ENCODE results near the gene MED28.
"Not testable (repeated sequence)": the region's sequence is repeated elsewhere in the genome, so short reads cannot be mapped to it uniquely, and the experiment has no call there.

The MED28 gene, protein sequence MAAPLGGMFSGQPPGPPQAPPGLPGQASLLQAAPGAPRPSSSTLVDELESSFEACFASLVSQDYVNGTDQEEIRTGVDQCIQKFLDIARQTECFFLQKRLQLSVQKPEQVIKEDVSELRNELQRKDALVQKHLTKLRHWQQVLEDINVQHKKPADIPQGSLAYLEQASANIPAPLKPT

DNA sequence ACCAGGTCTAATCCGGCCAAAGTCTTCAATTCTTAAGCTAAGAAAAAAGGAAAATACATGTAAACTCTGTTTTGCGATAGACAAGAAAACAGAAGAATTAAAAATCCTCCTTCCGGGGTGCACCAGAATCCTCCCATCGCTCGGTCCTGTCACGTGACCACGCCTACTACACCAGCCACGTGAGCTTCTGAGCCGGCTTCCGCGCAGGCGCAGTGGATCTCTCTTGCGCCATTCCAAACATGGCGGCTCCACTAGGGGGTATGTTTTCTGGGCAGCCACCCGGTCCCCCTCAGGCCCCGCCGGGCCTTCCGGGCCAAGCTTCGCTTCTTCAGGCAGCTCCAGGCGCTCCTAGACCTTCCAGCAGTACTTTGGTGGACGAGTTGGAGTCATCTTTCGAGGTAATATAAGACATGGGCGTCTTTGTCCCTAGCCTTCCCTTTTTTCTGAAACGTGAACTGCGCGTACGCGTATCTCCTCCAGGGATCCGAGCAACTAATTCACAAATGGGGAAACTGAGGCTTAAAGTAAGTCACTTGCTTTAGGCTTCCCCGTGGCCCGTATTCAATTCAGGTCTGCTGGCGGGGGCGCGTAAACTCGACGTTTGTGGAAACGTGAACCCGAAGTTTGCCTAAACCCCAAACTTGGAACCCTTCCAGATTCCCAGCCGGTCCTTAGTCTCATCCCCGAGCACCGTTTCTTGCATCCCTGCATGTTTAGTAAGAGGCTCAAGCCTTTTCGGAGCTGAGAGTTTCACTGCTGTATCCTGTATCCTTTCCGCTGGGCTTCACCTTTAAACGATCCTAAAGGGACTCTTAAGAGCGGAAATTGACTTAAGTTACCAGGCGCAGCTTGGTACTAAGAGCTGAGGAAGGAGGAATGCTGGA, at the start of gene MED28:
Gene MED28 (plus strand): TSS at position 226 of the 884 bp plus-strand sequence. CDS start 14 bp downstream, at position 240.
- DNase-seq (ENCODE audit: low read depth in 2 of 2), result peak; percentile 91 to 92

DNA sequence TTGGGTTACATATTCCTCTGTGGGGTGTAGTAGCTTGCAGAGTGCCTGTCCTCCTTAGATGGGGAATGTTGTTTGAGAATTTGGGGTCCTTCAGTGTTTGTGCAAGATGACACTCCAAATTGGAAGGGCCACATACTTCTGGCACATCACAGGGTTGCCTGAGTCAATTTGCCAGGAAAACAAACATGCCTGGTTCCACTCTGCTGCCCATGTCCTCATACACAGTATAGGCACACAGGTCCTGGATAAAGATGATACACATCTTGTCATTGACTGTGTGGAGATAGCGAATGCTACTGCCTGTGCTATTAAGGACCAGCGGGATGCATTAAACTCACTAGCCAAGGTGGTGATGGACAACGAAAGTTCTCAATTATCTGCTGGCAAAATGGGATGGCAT, 48.6 kb upstream of the MED28 start:
- DNase-seq (ENCODE audit: low read depth in 2 of 2), result no peak

DNA sequence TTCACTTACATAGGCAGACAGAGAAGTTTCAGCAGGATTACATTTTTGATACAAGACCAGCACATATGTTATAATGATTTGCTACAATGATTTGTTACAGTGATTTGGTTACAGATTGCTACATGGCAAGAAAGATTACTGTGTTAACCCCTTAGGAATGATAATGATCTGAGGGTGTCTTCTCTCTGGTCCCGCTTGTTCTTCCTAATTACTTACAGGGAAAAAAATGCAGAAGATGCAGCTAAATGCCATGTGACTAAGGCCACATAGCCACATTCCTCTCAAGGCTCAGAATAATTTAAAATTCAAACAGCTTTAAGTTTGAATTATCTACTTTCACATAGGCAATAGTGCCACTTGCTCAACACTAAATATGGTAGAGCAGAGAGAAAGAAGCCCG, 47.2 kb upstream of the MED28 start:
- no peak for DNase-seq (ENCODE audit: low read depth in 2 of 2)

DNA sequence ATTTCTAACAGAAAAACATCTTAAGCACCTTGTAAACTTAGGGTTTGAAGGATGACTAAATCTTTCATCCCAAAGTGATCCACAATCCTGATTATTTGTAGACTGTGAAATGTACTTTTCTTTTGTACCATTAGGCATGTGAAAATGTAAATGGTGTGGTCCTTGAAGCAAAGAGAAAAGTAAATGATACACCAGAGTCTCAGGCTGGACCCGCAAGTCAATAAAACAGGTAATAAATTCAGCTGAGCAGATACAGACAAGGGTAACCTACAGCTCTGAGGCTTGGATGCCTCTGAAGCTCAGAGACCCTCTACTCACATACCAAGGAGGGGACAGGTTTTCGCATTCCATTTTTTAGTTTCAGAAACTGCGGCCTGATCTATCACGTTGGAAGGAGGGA, 40.2 kb upstream of the MED28 start:
- DNase-seq (ENCODE audit: low read depth in 2 of 2), result no peak

DNA sequence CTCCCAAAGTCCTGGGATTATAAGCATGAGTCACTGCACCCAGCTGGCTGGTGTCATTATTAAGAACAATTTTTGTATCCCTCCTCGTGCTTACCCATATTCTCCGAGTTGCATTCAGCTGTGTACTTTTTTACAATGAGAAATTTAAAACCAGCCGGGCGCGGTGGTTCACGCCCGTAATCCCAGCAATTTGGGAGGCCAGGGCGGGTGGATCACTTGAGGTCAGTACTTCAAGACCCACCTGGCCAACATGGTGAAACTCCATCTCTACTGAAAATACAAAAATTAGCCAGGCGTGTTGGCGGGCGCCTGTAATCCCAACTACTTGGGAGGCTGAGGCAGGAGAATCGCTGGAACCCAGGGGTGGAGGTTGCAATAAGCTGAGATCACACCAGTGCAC, 39.3 kb upstream of the MED28 start:
- not testable (repeated sequence) for DNase-seq (ENCODE audit: low read depth in 2 of 2)

DNA sequence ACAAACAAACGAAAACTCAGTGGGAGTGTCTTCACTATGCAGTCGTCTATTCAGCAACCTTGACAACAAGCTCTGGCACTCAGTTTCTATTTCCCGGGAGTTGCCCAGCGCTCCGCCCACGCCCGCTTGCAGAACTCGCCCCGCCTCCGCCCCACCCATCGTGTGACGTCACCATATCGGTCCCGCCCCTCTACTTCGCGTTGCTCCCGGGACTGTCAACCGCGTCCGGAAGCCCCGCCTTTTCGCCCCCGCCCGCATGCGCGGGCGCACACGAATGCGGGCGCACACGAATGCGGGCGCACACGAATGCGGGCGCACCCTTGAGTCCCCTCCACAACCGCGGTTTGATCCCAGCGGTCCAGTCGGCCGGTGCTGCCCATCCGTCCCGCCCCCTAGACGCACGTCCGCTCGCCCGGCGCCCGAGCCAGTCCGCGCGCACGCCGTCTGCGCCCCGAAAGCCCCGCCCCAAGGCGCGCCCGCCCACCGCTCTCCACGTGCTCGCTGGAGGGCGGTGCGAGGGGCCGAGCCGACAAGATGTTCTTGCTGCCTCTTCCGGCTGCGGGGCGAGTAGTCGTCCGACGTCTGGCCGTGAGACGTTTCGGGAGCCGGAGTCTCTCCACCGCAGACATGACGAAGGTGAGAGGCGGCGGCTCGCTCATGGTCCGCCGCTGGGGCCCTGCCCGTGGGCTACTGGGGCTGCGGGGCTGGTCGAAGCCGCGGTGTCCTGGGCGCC, 37.3 kb upstream of the MED28 start, which contains the start of gene LAP3:
Gene LAP3 (plus strand): TSS at position 267 of the 733 bp plus-strand sequence. CDS start 268 bp downstream, at position 535.
- peak; percentile 94 to 99 for DNase-seq (ENCODE audit: low read depth in 2 of 2)

DNA sequence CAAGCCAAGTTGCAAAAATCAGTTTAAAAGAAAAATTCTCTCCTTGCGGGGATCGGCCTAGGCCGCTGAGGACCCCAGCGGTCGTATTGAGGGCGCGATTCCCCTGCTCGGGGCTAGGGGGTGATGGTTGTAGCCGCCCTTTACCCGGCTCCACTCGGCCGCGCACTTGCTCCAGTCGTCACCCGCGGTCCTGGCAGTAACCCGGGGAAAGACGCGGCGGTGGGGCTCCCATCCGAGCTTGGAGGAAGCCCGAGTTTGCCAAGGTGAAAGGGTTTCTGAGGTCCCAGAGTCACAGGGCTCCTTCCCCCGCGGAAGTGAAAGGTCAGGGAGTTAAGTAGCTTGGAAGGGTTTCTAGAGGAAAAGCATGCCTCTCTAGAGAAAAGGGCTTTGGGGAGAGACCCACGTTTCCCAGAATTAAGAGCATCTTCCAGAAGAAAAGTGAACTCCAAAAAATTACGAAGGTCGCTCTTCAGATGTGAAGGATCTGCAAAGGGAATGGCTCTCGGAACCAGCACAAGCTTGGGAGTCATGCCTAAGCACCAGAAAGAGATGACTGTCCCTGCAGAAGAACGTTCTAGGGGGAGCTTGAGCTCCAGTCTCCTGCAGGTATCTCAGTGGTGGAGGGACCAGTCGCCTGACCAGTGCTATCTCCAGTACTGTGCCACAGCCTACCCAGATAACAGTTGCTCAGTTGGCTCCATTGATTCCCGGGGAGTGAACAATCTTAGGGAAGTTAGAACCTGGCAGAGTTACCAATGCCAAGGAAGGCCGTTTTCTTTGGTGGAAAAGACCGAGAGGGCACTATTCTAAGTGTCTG, 36.6 kb upstream of the MED28 start:
- peak; percentile 11 to 35 for DNase-seq (ENCODE audit: low read depth in 2 of 2)

DNA sequence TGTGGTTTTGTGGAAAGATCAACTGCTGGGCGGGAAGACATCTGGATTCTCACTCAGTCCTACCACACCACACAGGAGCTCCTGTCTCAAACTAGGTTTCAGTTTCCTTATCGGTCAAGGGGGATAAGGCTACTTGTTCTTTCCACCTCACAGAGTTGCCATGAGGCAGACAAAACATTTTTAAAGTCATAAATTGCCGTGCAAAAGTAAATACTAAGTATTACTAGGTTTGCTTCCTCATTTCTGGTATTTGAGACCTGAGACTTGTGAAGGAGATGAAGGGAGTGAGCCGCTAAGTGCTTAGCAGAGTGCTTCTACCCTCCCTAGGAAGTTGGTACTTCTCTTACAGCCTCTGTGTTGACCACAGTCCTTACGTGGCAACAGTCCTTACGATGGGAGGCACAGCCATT, 36.0 kb upstream of the MED28 start:
- no peak for DNase-seq (ENCODE audit: low read depth in 2 of 2)

DNA sequence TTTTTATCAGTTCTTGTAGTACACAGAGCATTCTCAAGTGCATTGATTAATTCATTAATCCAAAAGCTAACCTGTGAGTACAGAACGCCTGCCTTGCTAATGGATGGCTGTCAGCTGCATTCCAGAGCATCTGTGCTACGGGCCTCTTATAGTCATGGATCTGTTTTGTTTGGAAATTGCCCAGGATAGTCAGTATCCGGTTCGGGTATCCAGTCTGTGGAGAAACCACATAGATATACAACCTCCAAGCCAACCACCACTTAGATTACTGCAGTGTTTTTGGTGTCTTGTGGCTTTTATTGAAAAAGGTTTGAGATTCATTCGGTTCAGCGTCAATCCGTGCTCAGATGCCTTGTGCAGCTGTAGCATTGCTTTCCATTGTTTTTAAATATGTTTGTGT, 33.5 kb upstream of the MED28 start:
- no peak for DNase-seq (ENCODE audit: low read depth in 2 of 2)

DNA sequence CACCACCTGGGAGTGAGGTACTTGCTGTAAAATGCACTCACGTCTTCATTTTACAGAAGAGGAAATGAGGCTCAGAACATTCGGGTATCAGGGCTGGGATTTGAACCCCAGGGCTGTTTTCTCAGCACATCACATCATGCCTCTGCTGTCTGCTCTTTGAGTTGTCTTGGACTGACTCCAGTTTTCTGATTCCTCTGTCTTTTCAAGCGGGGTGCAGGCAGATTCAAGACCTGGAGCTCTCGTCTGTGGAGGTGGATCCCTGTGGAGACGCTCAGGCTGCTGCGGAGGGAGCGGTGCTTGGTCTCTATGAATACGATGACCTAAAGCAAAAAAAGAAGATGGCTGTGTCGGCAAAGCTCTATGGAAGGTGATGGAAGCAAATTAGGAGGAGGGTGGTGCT, 31.2 kb upstream of the MED28 start:
- no peak for DNase-seq (ENCODE audit: low read depth in 2 of 2)

DNA sequence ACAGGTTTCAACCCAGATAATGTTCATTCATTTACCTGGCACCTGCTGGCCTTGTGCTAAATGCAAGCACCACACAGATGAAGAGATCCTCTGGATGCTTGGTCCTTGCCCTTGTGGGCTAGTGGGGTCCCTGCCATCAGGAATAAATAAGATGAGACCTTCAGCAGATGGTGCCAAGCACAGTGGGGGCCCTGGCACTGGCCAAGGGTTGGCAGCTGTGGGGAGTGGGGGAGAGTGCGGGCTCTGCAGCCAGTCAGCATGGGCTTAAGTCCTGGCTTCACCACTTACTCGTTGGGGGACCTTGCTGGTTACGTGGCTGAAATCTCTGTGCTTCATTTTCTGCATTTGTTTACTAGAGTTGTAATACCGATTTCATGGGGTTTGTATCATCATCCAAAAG, 30.5 kb upstream of the MED28 start:
- no peak for DNase-seq (ENCODE audit: low read depth in 2 of 2)

DNA sequence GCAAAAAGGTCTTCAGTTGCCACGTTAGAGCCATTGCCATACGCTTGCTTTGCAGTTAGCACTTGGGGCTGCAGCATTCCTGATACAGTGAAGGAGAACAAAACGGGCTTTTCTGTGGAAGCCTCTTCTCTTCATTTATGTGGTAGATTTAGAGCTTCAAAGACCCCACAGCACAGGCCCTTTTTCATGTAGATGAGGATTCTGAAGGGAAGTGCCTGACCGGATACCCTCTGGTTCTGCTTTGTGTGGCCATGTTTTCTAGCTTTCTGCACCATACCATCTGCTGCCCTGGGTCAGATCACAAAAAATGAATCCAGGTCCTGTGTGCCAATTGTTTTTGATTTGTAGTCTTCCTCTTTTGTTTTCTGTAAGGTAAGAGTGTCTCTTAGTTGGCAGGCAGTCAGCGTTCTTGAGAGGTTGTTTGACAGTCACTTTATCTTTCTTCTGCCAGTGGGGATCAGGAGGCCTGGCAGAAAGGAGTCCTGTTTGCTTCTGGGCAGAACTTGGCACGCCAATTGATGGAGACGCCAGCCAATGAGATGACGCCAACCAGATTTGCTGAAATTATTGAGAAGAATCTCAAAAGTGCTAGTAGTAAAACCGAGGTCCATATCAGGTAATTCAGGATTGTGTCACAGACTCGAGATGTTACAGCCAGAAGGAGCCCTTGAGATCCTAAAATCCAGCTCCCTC, 29.8 kb upstream of the MED28 start:
- DNase-seq (ENCODE audit: low read depth in 2 of 2), result no peak

DNA sequence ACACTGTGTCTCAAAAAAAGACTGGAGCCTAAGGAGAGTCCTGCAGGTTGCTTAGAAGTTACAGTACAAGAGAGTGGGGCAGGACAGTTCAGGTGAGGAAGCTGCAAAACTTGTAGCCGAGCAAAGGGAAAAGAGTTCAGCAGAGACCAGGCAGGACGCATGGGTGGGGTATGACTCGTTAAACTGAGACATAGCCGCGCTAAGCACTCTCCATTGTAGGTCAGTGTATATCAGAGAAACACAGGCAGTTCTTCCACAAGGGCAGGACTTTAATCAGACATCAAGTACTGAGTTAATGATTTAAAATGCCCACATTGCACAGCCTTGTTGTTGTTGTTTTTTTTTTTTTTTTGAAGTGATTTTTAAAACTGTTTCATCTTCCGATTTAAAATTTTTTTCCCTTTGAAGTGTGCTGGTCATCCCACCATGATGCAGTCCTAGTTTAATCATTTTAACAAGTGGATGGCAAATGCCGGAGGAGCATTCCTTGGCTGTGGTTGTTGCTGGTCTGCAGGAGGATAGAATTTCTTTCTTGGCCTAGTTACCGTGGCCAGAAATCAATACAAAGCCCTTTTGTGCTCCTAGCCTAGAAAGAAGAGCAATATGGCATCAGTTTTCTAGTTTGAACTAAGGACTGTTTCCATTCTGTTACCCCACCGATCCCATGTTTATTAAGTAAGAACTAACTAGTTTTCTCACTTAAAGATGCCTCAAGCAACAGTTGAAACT, 27.2 kb upstream of the MED28 start:
- DNase-seq (ENCODE audit: low read depth in 2 of 2), result no peak

DNA sequence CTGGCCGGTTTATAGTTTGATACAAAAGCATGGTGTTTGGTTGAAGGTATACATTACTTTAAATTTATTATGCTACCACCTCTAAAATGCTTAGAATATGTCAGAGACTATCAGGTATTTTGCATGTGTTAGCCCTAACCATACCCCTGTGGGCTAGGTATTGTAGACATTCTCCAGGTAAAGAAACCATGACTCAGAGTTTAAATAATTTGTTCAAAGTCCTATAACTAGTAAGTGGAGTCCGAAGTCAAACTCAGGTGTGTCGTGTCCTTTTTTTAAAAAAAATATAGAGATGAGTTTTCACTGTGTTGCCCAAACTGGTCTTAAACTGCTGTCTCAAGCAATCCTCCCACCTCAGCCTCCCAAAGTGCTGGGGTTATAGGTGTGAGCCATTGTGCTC, 25.1 kb upstream of the MED28 start:
- DNase-seq (ENCODE audit: low read depth in 2 of 2), result no peak

DNA sequence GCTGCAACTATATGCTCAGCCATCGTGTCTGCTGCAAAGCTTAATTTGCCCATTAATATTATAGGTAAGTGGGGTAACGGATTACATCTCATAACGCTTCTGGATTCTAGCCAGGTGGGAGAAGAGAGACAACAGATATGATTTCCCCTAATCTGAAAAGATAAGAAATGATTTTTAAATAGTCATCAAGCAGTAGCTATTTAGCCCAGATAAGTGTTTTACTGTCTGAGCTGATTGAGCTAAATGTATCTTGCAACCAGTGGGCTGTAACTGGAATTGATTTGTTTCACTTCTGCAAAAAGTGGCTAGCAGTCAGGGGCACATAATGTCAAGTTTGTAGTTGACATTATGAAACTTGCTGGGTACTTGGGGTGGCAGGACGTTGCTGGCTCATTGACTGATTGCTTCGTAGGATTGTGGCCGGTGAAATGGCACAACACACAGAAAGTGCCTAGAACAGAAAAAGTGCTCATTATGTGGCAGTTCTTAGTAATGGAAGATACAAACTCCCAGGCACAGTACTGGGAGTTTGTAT, 18.9 kb upstream of the MED28 start:
- no peak for DNase-seq (ENCODE audit: low read depth in 2 of 2)

DNA sequence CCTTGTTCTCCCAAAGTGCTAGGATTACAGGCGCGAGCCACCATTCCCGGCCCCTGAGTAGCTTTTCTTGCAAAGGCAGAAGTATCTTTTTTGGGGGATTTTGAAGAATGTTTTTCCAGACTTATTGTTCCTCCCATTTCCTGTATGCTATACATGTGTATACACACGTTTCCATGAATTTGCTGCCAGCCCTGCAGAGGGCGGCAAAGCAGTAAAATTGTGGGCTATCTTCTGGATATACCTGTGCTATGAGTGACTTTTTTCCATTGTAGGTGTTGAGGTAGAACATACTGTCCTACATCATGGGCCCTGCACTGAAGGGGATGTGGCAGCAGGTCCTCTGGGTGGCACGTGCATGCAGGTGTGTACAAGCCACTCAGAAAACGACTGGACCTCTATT, 16.9 kb upstream of the MED28 start:
- DNase-seq (ENCODE audit: low read depth in 2 of 2), result no peak

DNA sequence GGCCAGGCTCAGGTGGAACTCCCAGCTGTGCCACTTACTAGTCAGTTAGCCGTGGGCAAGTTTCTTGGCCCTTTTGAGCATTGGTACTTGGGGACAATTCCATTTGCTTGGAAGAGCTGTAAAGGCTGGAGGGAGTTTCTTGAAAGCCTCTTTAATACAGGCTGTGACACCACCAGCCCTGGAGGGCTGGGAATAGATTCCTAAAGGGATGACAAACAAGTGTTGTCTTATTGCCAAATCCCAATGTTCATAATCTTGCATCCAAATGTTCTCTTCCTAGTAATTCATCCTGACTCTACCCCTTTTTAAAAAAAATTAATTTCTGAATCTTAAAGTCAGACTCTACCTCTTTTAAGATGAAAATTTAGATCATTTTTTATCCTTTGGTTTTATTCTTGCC, 14.6 kb upstream of the MED28 start:
- no peak for DNase-seq (ENCODE audit: low read depth in 2 of 2)

DNA sequence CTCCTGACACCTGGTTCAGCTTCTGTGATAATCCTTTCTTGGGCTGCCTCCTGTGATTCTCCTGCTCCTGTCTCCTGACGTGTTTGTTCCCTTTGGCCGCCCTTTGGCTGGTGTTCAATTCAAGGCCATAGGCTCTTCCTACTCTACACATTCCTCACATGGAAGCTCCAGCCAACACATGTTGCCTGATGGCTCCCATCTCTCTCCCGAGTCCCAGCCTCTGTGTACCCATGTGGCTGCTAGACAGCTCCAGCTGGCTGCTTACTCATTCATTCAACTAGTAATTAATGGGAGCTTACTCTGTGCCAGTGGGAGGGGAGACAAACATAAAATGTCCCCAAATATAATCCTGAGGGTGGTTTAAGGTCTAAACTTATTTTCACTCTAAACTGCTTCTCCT, 9.2 kb upstream of the MED28 start:
- no peak for DNase-seq (ENCODE audit: low read depth in 2 of 2)

DNA sequence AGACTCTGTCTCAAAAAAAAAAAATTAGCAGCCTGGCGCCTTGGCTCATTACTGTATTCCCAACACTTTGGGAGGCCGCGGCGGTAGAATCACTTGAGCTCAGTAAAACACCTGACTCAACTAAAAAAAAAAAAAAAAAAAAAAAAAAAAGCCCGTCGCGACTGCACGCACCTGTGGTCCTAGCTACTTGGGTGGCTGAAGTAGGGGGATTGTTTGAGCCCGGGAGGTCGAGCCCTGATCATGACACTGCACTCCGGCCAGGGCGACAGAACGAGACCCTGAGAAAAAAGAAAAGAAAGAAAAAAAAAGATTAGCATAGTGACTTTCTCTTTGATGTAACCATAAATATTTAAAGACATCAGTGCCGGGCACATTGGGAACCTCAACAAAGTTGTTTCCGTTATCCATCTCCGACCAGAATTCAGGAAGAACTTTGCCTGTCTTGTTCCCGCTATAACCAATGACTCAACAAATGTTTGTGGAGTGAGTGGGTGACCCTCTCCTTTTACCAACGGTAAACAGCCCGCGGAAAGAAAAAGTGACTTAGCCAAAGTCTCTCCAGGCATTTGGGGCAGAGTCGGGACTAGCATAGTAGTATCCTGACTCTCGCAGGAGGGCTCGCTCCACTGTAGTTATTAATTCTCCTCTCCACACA, 553 bp upstream of the MED28 start:
- DNase-seq (ENCODE audit: low read depth in 2 of 2), result no peak

DNA sequence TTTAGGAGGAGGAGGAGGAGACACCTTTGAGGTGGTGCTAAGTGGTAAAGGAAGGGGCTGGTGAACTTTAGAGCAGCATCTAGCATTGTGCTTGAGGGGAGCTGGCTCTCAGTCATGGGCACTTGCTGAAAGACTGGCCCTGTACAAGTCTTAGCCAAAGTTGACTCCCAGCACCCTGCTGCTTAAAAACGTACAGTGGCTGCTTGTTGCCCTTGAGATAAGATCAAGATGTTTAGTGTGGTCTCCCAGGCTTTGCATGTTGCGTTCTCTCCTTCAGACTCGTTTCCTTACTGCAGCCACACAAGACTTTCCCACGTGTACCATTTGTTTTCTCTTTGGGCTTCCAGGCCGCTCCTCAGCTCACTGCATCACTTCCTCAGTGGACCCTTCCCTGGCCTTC, 1.8 kb downstream of the MED28 start:
- DNase-seq (ENCODE audit: low read depth in 2 of 2), result no peak
